ENCODE measurements around the gene TMEM238.

DNA sequence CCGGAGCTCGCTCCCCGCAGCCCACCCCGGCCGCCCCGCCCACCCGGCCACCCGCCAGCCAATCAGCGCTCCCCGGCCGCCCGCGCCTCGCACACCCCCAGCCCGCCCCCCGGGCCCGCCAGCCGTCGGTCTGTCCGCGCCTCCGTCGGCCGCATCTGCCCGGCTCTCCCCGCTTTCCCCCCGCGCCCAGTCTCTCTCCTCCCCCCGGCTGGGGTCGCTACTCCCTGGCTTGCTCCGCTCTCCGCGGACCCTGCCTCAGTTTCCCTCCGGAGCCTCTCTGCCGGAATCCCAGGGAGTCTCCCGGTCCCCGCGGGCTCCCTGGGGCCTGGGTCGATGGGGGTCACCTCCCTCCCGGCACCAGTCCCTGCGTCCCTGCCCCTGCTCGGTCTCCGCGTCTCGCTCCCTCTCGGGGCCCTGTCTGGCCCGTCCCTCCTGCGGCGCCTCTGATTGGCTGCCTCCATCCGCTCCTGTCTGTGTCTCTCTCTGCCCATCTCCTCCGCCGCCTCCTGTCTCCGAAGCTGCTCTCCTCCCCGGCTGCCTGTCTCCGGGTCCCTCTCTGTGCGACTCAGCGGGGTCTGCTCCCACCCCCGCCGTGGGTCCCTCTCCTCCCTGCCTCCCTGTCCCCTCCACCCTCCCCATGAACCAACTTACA lies 14.3 kb downstream of the TMEM238 start:
- TF ChIP-seq, protein P1, sequence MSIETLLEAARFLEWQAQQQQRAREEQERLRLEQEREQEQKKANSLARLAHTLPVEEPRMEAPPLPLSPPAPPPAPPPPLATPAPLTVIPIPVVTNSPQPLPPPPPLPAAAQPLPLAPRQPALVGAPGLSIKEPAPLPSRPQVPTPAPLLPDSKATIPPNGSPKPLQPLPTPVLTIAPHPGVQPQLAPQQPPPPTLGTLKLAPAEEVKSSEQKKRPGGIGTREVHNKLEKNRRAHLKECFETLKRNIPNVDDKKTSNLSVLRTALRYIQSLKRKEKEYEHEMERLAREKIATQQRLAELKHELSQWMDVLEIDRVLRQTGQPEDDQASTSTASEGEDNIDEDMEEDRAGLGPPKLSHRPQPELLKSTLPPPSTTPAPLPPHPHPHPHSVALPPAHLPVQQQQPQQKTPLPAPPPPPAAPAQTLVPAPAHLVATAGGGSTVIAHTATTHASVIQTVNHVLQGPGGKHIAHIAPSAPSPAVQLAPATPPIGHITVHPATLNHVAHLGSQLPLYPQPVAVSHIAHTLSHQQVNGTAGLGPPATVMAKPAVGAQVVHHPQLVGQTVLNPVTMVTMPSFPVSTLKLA (conservative IDR thresholded peaks at IDR 0.05): no peak
- TF ChIP-seq PTBP1 (IDR thresholded peaks at IDR 0.05; ENCODE audit: low read depth, low read length): no peak
- no peak for TF ChIP-seq GTF2F1 (IDR thresholded peaks at IDR 0.05; ENCODE audit: low read depth, low read length)
- TF ChIP-seq KAT7 (CRISPR knock-in tag; IDR thresholded peaks at IDR 0.05; ENCODE audit: borderline replicate concordance): no peak
- TF ChIP-seq, protein P2, sequence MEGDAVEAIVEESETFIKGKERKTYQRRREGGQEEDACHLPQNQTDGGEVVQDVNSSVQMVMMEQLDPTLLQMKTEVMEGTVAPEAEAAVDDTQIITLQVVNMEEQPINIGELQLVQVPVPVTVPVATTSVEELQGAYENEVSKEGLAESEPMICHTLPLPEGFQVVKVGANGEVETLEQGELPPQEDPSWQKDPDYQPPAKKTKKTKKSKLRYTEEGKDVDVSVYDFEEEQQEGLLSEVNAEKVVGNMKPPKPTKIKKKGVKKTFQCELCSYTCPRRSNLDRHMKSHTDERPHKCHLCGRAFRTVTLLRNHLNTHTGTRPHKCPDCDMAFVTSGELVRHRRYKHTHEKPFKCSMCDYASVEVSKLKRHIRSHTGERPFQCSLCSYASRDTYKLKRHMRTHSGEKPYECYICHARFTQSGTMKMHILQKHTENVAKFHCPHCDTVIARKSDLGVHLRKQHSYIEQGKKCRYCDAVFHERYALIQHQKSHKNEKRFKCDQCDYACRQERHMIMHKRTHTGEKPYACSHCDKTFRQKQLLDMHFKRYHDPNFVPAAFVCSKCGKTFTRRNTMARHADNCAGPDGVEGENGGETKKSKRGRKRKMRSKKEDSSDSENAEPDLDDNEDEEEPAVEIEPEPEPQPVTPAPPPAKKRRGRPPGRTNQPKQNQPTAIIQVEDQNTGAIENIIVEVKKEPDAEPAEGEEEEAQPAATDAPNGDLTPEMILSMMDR (IDR thresholded peaks at IDR 0.05 in 2 of 3, conservative IDR thresholded peaks at IDR 0.05 in 1 of 3; ENCODE audit: insufficient read depth in 2 of 3, low read depth in 1 of 3, low read length in 3 of 3): no peak
- no peak for TF ChIP-seq CHD1 (IDR thresholded peaks at IDR 0.05; ENCODE audit: low read length)
- TF ChIP-seq, protein P3, sequence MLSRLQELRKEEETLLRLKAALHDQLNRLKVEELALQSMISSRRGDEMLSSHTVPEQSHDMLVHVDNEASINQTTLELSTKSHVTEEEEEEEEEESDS (CRISPR knock-in tag; IDR thresholded peaks at IDR 0.05): no peak
- TF ChIP-seq CHD2 (IDR thresholded peaks at IDR 0.05; ENCODE audit: low read depth, low read length): no peak
- no peak for TF ChIP-seq CREB1 (IDR thresholded peaks at IDR 0.05)
- no peak for TF ChIP-seq CREB1 (CRISPR knock-in tag; IDR thresholded peaks at IDR 0.05)
- TF ChIP-seq ZNF263 (CRISPR knock-in tag; IDR thresholded peaks at IDR 0.05; ENCODE audit: borderline replicate concordance): no peak
- no peak for TF ChIP-seq RFX5 (IDR thresholded peaks at IDR 0.05; ENCODE audit: low read depth, low read length)
- no peak for TF ChIP-seq HDAC1 (IDR thresholded peaks at IDR 0.05)
- TF ChIP-seq TARDBP (IDR thresholded peaks at IDR 0.05): no peak
- TF ChIP-seq HDAC2 (IDR thresholded peaks at IDR 0.05): no peak

All from K562 (cell line).